GM21529 (cell line): ENCODE measurements around the gene U2AF1L4.

Experiments
- ATAC-seq: cut with Tn5 transposase; IDR thresholded peaks from one replicate; pipeline ENCODE4 v1.9.1; 2021; ENCODE audit not compliant: unreplicated experiment

Gene U2AF1L4

GRCh38 chr19:35757749-35758608 is 12.8 kb upstream of the U2AF1L4 start, which contains the start of gene PROSER3:
Gene PROSER3 (plus strand): TSS chr19:35758176. CDS start chr19:35758216, 40 bp downstream.
- ATAC-seq, result peak; percentile 92

GRCh38 chr19:35757231-35757748 is 12.1 kb upstream of the U2AF1L4 start:
- no peak for ATAC-seq

GRCh38 chr19:35756377-35757230 is 11.4 kb upstream of the U2AF1L4 start, which contains the start of gene HSPB6:
Gene HSPB6 (minus strand): TSS chr19:35757029. CDS start chr19:35757008, 21 bp downstream.
- ATAC-seq, result no peak

GRCh38 chr19:35755550-35756376 is 10.5 kb upstream of the U2AF1L4 start:
- ATAC-seq, result no peak

GRCh38 chr19:35755131-35755549 is 9.9 kb upstream of the U2AF1L4 start:
- no peak for ATAC-seq

- ATAC-seq, result no peak
Observed at GRCh38 chr19:35754370-35755130, 9.3 kb upstream of the U2AF1L4 start.

- no peak for ATAC-seq
Observed at GRCh38 chr19:35753634-35754369, 8.6 kb upstream of the U2AF1L4 start.

- ATAC-seq, result no peak
Observed at GRCh38 chr19:35752746-35753350, 7.6 kb upstream of the U2AF1L4 start.

GRCh38 chr19:35751839-35752745 is 6.9 kb upstream of the U2AF1L4 start:
- ATAC-seq, result no peak

GRCh38 chr19:35750167-35750566 is 4.9 kb upstream of the U2AF1L4 start:
- no peak for ATAC-seq

- ATAC-seq, result peak; percentile 69
Observed at GRCh38 chr19:35748106-35749020, 3.1 kb upstream of the U2AF1L4 start, which contains the start of gene LIN37. Gene LIN37 (plus strand): TSS chr19:35748576. CDS start chr19:35748725, 149 bp downstream.

GRCh38 chr19:35746531-35746930 is 1.3 kb upstream of the U2AF1L4 start:
- no peak for ATAC-seq

- ATAC-seq, result no peak
Observed at GRCh38 chr19:35746087-35746462, 857 bp upstream of the U2AF1L4 start.

GRCh38 chr19:35744430-35745327 is 539 bp downstream of the U2AF1L4 start:
- ATAC-seq, result peak; percentile 31

- no peak for ATAC-seq
Observed at GRCh38 chr19:35743640-35744429, 1.4 kb downstream of the U2AF1L4 start.
